Suppressor macrophage treated with lipopolysaccharide for 4 hours (primary cell): Measurements from ENCODE around the gene BMF.
A peak's percentile ranks its signal among the peaks of the same experiment; 100 is the strongest.
"Not testable (repeated sequence)": the region's sequence is repeated elsewhere in the genome, so short reads cannot be mapped to it uniquely, and the experiment has no call there.

ENCODE experiments used
- DNase-seq: peaks from one replicate; pipeline ENCODE4 v3.0.0-alpha.2; 2020

BMF gene, protein sequence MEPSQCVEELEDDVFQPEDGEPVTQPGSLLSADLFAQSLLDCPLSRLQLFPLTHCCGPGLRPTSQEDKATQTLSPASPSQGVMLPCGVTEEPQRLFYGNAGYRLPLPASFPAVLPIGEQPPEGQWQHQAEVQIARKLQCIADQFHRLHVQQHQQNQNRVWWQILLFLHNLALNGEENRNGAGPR

DNA sequence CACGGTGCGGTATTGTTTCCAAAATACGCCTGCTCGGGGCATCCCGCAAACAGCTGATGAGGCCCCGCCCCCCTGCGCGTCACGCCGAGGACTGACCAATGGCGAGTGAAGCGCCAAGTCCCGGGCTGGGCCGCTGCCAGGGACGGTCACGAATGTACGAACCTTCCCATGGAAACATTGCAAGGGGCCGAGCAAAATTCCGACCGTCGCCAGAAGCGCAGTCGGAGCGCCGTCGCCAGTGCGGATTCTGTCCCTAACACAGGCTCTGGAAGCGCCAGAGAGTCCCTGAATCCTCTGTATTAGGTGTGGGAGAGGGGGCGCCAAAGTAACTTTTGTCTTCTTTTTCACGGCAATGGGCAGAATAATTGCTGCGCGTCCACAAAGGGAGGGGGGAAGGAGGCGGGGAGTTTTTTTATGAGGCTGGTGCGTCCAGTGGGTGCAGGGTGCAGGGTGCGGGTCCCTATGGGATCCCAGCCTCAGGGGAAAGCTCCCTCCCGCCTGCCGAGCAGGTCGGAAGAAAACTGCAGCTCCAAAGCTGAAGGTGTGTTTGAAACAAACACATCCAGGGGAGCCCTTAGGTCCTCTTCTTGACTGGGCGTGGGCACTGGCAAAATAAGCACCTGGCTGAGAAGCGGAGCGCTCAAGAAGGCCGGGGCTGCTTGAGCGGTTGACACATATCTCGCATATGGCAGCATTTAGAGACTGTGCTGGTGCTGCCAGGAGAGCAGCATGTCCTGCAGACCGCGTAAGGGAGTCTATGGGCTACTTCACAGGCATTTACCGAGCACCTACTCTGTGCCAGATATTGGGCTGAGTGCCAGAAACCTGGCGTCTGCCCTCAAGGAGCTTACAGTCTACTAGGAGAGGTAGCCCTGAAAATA, at the start of gene BMF:
Gene BMF, minus strand, starts transcription at position 25 of the 881 bp plus-strand sequence. CDS start 2,793 bp downstream, outside the sequence.
- DNase-seq = peak; percentile 99

DNA sequence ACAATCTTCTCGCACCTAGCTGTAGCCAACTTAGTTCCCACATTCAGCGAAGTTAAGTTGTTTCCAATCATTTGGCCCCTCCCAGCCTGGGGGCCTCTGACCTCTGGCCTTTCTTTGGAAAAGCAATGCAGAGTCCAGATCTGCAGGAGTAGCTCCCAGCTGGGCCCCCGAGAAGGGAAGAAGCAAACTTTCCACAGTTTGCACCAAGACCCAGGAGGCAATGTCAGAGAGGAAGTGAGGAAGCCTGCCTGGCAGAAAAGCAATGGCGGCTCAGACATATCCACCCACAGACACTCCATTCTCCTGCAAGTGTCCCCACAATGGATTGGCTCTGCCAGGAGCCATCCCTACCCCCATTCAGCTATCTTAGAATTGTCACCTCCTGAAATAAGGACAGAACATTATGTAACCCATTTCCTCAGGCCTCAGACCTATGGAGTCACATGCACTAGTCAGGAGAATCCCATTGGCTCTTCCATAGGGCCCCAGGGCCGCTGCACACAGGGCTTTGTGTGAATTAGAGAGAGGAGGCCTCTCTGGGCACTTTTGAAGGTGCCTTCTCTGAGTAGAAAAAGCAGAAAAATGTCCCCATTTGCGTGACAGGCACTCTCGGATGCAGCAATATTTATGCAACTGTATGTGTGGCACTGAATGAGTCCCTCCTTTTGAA, 49.2 kb upstream of the BMF start:
- no peak for DNase-seq

DNA sequence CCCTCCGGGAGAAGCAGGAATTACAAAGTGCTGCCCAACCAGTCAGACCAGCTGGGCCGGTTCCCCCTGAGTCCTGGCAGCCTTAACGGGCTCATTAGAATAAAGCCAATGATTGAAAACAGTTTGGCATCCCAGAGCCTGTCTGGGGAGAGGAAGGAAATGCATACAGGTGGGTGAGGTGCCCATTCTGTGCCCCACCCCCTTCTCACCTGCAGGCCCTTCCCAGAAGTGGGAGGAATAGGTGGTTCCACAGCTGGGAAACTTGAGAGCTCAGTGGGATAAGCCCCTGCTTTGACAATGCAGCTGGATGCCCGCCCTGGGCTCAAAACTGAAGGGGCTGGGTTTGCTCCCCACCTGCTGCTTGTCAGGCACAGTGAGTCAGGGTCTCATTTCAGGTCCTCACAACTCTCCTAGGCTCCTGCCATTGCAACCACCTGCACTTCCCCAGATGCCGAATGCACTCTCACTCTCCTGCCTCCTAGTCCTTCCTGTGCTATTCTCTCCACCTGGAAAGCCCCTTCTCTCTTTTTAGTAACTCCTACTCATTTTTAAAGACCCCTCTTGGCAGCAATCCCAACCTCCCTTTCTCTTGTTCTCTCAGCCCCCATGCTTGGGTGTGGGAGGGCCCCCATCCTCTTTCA, 46.7 kb upstream of the BMF start:
- DNase-seq = no peak

DNA sequence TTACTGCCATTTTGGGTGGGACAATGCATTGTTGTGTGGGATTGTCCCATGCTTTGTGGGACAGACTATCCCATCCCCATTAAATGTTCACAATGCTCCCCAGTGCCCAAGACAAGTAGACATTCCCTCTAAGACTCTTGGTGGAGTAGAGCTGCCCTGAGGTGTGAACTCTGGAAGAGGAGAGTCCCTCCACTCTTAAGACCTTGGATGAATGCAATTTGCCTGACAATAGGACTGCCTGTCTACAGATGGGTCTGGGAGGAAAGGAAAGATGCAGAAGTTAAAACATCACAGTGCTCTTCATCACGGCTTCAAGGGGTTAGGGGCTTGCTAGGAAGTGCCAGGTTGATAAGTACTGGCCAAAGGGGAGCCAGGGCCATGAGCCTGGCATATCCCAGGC, 46.1 kb upstream of the BMF start:
- not testable (repeated sequence) for DNase-seq

DNA sequence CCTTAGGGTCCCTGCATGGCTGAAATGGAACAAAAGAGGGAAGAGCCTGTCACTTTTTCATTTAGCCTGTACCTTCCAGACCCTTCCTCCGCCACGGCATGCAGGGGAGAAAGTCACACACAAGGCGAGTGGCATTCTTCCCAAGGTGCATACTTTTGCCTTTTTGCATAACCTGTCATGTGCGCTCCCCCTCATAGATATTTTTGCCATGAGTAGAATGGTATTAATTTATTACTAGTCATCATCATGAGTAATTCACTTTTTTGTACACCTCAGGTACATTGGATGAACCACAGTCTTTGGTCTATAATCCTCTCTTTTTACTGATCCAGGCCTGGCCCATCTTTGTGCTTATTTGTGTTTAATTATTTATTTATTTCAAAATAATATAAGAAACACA, 43.3 kb upstream of the BMF start:
- no peak for DNase-seq

DNA sequence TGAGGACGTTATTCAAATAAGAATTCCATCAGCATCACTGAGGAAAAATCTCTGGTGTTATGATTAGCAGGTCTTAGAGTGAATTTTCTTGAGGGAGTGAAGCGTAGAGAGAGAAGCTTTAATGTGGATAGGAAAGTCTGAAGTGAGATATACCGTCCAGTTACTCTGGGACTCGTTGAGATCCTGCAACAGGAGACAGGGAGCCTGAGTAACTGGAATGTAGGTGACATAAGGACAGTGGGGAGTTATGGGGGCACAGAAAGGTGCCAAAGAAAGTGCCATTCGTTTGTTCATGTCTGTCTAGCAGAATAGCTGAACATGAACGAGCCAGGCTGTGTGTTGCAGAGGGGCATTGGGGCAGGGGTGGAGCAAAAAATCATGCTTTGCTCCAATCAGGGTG, 42.8 kb upstream of the BMF start:
- DNase-seq = no peak

DNA sequence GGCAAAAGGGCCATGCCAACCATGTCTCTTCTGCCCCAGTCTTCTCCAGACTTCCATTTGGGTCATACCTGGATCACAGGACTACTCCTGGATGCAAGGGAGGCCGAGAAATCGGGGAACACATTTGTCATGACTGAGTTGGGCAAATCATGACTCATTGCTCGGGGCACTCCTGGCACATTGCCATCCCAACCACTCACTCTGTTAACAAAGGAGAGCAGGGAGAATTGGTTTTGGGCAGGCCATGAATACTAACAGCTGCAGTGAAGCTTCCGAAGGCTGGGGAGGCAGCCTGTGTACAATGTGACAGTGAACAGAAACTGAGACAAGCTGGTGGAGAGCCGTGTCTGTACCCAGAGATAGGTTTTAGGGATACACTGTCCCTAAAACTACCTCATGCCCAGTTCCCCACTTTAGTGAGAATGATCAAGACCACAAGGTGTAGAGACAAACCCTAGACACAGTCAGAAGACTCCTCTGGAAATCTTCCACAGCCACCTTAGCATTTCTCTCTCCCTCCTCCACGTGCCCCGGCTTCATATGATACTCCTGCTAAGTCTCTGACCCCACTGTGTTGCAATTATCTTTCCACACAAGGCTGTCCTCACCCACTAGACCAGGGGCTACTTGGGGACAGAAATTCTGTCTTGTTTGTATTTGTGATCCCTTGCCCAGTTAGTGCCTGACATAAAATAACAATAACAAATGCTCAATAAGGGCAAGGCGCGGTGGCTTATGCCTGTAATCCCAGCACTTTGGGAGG, 41.7 kb upstream of the BMF start:
- peak; percentile 68 for DNase-seq

DNA sequence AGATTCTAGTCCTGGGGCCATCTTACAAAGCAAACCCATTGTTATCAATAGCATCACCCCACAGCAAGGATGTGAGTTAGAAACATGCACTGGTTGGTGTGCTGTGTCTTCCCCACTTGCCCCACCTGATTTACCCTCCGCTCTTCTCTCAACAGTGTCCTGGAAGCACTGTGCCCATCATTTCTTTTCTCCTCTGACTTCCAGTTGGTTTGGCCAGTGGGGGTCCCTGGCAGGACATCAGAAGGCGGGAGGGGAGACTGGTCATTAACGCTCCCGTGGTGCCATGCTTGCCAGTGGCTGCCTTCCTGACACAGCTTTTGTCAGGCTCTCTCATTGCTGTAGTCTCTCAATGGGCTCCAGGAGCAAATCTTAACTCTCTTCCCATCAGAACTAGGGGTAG, 40.7 kb upstream of the BMF start:
- DNase-seq = no peak

DNA sequence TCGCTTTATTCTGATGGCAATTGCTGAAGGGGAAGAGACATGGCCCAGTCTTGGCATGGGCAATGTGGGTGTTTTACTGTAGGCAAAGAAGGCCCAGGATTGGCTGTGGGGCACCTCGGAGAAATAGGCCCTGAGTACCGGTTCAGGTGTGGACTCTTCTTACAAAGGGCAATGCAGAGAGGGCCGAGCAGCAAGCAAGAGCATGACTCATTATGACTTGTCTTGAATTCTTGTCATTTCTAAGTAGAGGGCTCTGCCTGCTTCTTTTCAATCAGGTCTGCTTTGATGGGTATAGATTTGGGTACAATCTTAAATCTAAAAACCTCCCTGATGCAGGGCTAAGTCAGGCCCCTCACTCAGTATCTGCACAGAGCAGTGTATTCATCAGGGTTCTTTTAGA, 37.4 kb upstream of the BMF start:
- DNase-seq = no peak

DNA sequence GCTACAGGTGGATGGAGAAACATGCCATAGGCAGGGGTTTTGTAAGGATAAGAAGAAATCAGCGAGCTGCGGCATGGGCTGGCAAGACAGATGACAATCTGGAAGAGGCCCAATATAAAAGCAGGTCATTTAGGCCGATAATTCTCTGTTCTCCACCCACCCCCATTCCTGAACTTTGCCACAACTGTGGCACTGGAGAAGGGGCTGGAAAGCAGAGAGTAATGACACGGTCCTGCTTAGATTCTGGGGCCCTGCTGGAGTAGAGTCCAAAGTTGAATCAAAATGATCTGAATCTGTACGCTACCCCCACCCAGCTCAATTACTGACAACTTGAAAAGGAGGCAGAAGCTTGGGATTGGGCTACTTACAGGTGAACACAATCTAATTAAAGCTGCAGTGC, 33.7 kb upstream of the BMF start:
- no peak for DNase-seq

DNA sequence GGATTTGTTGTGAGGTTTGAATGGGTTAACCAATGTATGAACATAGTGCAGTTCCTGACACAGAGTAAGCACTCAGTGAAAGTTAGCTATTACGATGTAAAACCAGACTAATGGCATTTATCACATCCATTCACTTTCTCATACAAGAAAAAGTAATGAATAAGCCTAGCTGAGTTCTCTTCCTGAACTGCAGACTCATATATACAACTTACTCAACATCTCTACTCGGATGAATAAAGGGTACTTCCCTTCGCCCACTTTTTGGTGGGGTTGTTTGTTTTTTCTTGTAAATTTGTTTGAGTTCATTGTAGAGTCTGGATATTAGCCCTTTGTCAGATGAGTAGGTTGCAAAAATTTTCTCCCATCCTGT, 29.5 kb upstream of the BMF start:
- not testable (repeated sequence) for DNase-seq

DNA sequence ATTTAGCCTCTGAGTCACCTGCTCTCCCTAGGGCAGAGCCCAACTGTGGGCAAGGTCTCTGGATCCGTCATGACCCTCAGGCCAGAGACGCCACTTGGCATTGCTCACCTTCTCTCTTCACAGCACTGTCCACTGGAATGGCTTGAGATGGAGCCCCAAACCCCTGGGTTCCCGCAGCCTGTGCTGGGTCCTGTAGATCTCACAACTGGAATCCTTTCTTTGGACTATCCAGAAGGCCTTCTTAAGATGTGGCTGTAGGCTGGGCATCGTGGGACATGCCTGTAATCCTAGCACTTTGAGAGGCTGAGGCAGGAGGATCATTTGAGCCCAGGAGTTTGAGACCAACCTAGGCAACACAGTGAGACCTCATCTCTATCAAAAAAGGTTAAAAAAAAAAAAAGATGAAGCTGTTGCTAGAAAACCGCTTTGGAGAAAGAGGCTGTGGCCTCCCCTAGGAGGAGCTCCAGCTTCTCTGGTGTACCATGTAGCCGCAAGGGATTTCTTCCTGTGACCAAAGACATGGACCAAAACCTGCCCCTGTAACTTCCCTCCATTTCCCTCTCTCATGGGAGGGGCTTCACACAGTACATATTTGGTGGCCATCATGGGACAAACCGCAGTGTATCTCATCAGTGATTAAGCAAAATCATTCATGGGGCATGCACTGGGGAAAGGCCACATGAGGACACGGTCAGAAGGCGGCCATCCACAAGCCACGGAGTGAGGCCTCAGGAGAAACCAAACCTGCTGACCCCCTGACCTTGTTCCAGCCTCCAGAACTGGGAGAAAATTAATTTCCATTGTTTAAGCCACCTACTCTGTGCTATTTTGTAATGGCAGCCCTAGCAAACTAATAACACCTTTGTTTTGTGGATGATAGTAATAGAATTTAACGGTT, 28.9 kb upstream of the BMF start:
- DNase-seq = no peak

DNA sequence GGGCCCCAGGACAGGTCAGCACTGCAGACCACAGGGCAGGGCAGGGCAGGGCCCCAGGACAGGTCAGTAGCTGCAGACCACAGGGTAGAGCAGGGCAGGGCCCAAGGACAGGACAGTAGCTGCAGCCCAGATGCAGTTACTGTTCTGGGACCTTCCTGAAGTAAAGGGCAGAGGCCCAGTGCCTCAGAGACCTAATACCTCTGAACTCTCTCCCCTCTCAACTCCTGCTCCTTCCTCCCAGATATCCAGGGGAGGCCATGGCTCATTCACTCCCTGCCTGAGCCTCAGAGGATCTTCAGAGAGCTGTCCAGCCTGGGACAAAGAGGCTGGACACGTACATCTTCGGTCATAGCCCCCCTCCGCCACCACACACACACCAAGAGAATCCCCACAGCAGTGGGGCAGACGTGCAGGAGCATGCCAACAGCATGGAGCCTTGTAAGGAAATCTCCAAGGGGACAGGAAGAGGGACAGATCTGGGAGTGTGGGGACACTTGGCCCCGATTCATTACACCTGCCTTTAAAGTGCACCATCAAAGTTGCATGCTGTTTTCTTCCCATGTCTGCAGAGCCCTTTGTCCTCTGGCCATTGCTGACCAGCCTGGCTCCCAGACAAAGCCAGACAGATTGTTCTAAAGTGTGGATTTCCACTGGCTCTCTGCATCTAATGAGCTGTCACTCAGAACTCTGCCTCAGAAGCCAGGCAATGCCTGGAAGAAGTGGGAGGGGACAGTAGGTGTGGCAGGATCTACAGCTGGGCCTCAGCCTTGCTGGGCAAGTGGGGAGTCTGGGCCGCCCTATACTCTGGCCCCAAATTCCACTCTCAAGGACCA, 28.0 kb upstream of the BMF start:
- DNase-seq = no peak

DNA sequence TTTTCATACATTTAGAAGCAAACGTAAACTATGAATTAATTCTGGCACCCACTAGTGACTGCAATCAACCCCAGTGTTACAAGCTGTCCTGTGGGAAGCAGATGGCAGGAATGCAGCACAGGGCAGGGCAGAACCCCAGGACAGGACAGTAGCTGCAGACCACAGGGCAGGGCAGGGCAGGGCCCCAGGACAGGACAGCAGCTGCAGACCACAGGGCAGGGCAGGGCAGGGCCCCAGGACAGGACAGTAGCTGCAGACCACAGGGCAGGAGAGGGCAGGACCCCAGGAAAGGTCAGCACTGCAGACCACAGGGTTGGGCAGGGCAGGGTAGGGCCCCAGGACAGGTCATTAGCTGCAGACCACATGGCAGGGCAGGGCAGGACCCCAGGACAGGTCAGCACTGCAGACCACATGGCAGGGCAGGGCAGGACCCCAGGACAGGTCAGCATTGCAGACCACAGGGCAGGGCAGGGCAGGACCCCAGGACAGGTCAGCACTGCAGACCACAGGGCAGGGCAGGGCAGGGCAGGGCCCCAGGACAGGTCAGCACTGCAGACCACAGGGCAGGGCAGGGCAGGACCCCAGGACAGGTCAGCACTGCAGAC, 27.3 kb upstream of the BMF start:
- DNase-seq = not testable (repeated sequence)

DNA sequence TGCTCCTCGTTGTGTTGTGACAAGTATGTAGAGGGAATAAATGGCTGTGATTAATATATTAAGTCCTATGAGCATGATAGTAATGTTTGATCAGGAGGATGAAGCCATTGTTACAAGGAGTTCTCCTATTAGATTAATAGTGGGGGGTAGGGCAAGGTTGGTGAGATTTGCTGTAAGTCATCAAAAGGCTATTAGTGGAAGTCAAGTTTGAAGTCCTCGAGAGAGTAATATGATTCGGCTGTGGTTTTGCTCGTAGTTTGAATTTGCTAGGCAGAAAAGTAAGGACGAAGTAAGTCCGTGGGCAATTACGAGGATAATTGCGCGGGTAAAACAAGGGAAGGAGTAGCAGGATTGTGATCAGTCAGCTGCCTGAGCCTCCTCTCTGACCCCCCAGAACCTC, 26.2 kb upstream of the BMF start:
- DNase-seq = no peak

DNA sequence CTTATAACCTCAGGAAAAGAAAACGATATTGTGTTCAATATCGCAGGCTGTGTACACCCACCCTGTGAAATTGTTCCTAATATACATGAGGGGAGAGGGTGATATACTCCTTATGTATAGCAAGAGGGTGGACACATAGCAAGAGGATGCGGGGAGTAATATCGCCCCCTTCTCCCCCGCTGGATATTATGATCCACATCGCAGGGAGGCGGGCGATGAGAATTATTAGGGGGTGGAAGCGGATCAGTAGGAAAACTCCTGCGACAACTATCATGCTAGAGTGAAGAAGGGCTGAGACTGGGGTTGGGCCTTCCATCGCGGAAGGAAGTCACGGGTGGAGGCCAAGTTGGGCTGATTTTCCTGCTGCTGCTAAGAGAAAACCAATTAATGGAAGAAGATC, 24.9 kb upstream of the BMF start:
- DNase-seq = no peak

DNA sequence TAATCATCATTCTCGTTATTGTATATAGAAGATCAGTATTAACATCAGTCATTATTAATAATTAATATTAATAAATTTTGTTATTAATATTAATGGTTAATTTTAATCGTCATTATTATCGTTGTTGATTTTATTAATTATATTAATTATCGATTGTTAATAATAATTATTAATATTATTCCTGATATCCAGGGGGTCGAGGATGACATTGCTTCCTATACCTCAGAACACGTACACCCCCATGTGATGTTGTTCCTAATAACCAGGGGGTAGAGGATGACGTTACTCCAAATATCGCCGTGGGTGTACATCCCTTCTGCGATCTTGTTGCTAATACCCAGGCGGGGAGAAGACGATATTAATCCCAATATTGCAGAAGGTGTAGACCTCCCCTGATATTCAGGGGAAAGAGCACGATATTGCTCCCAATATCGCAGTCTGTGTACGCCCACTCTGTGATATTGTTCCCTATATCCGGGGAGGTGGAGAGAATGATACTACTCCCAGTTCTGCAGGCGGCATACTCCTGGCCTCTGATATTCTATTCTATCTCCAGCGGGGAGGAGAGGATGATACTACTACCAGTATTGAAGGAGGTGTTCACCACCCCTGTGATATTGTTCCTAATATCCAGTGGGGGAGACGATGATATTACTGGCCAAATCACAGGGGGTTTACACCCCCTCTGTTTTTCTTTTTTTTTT, 22.3 kb upstream of the BMF start:
- no peak for DNase-seq

DNA sequence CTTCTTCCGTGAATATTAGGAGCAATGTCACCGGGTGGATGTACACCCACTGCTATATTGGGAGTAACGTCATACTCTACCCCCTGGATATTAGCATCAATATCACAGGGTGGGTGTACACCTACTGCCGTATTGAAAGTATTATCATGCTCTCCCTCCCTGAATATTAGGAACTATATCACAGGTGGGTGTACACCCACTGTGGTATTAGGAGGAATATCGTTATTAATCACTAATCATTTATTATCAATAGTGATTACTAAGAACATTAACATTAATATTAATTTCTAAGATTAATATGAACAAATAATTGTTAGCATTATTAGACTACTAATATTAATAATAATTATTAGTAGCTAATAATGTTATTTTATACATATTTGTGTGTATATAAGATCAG, 21.4 kb upstream of the BMF start:
- no peak for DNase-seq

DNA sequence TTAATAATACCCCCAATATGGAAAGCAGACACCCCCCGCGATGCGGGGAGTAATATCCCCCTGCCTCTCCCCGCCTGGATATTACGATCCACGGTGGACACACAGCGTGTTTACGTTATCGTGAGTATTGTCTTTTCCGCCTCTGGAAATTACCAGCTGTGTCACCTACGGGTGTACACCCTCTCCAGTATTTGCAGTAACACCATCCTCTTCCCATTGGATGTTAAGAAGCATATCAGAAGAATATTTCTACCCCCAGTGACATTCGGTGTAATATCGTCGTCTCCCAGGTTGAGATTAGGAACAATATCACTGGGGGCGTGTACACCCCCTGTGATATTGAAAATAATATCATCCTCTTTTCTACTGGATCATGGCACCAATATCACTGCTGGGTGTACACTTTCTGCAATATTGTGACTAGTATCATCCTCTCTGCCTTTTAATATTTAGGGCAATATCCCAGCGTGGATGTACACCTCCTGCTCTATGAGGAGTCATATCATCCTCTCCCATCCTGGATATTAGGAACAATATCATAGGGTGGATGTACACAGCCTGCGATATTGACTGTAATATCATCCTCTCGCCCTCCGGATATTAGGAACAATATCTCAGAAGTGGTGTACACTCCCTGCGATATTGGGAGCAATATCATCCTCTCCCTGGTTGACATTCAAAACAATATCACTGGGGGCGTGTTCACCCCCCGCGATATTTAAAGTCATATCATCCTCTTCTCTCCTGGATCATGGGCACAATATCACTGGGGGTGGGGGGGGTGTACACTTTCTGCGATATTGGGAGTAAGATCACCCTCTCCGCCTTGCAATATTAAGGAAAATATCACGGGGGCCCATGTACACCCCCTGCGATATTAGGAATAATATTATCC, 20.3 kb upstream of the BMF start:
- no peak for DNase-seq
